Osteocyte (in vitro differentiated cells): ENCODE results near the gene BRF1. TPM values are rescaled to one million over a fixed set of nuclear protein-coding genes. Genes with fewer than 3 reads are reported as not detected.

Experiments used
- DNase-seq: peaks from one replicate; pipeline ENCODE4 v3.0.0; 2021; ENCODE audit warnings: mixed read lengths; ENCODE audit not compliant: unreplicated experiment; ENCODE audit errors: extremely low spot score
- H3K27ac Mint-ChIP-seq: one replicate; pipeline ENCODE4 v1.8.0; 2021; ENCODE audit warnings: mild to moderate bottlenecking, mixed read lengths; ENCODE audit not compliant: unreplicated experiment
- H3K27me3 Mint-ChIP-seq: one replicate; pipeline ENCODE4 v1.8.0; 2021; ENCODE audit warnings: mixed read lengths; ENCODE audit not compliant: unreplicated experiment
- H3K36me3 Mint-ChIP-seq: one replicate; pipeline ENCODE4 v1.8.0; 2021; ENCODE audit warnings: mixed read lengths; ENCODE audit not compliant: unreplicated experiment
- H3K4me1 Mint-ChIP-seq: one replicate; pipeline ENCODE4 v1.8.0; 2021; ENCODE audit warnings: mixed read lengths; ENCODE audit not compliant: unreplicated experiment
- H3K4me3 Mint-ChIP-seq: one replicate; pipeline ENCODE4 v1.8.0; 2021; ENCODE audit warnings: mild to moderate bottlenecking, moderate library complexity, mixed read lengths; ENCODE audit not compliant: unreplicated experiment
- H3K9me3 Mint-ChIP-seq: one replicate; pipeline ENCODE4 v1.8.0; 2021; ENCODE audit warnings: mixed read lengths; ENCODE audit not compliant: unreplicated experiment
- total RNA-seq: library from RNA; stranded (reverse); gene quantifications from 2 replicates; pipeline ENCODE4 v1.2.1, GENCODE V29; 2021
- TF ChIP-seq, protein P1 (sequence below): fragments of 200-600 bp; sonication (generic); IDR thresholded peaks from 2 replicates; pipeline ENCODE4 v1.5.0; 2021; ENCODE audit warnings: antibody characterized with exemption, mild to moderate bottlenecking, moderate library complexity

BRF1 gene
- total RNA-seq, 1 donor from 2014 or later: 43.5 TPM

DNA sequence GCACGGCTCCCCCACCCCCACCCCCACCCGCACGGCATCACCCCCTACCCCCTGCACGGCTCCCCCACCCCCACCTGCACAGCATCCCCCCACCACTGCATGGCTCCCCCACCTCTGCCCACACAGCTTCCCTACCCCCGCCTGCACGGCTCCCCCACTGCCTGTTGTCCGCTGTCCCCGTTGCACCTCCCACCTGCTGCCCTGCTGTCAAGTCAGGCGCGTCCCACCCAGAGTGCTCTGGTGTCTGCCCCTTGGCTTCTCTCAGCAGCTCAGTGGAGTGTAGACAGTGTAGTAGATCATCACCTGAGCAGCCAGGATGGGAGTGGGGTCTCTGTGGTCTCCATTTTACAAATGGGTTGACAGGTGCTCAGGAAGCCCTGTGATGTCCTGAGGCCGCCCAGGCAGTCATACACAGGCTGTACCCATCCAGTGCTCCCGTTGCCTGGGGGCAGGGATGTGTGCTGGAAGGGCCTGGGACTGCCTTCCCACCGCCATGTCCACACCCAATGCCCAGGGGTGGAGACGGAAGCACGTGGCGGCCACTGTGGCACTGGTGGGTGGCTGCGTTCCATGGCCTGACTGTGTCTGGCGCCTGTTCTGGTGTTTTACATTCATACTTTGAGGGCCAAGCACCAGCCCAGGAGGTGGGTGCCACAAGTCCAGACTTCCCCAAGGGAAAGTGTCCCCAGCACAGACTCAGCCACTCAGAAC lies 46.2 kb upstream of the BRF1 start:
- Mint-ChIP-seq H3K36me3 (peaks cover 6% of the 10 kb centered on the region), H3K27me3 (no peaks in the 10 kb centered on the region)

GRCh38 chr14:105346200-105346533 lies 45.4 kb upstream of the BRF1 start:
- H3K27ac Mint-ChIP-seq: no peak overlapping the region
- TF ChIP-seq, protein P1, sequence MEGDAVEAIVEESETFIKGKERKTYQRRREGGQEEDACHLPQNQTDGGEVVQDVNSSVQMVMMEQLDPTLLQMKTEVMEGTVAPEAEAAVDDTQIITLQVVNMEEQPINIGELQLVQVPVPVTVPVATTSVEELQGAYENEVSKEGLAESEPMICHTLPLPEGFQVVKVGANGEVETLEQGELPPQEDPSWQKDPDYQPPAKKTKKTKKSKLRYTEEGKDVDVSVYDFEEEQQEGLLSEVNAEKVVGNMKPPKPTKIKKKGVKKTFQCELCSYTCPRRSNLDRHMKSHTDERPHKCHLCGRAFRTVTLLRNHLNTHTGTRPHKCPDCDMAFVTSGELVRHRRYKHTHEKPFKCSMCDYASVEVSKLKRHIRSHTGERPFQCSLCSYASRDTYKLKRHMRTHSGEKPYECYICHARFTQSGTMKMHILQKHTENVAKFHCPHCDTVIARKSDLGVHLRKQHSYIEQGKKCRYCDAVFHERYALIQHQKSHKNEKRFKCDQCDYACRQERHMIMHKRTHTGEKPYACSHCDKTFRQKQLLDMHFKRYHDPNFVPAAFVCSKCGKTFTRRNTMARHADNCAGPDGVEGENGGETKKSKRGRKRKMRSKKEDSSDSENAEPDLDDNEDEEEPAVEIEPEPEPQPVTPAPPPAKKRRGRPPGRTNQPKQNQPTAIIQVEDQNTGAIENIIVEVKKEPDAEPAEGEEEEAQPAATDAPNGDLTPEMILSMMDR: no peak
- peaks cover 13% of the 10 kb centered on the region for H3K4me1 Mint-ChIP-seq
- no peak overlapping the region for H3K4me3 Mint-ChIP-seq
- H3K9me3 Mint-ChIP-seq: no peaks in the 10 kb centered on the region
- H3K36me3 Mint-ChIP-seq: peaks cover 6% of the 10 kb centered on the region
- no peak for DNase-seq
- no peaks in the 10 kb centered on the region for H3K27me3 Mint-ChIP-seq

More for the DNA sequence above, 46.2 kb upstream of the BRF1 start:
- Mint-ChIP-seq H3K4me3 (no peak overlapping the region), H3K4me1 (peaks cover 12% of the 10 kb centered on the region), H3K27ac (no peak overlapping the region), H3K9me3 (no peaks in the 10 kb centered on the region)
- TF ChIP-seq, protein P1: no peak
- no peak for DNase-seq

DNA sequence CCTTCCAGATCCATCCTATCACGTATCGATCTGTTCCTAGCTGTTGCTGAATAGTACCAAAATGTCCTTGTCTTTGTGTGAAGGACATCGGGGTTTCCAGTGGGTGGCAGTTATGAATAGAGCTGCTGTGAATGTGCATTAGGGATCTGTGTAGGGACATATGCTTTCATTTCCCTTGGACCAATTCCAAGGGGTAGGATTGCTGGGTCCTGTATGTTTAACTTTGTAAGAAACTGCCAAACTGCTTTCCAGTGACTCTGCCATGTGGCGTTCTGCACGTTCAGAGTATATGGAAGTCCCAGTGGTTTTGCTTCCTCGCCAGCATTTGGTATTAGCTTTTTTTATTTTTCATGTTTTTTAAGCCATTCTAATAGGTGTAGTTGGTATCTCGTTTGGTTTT lies 42.4 kb upstream of the BRF1 start:
- no peaks in the 10 kb centered on the region for H3K27me3 Mint-ChIP-seq
- no peak overlapping the region for H3K27ac Mint-ChIP-seq
- DNase-seq: no peak
- peaks cover 4% of the 10 kb centered on the region for H3K36me3 Mint-ChIP-seq
- no peak overlapping the region for H3K4me3 Mint-ChIP-seq
- no peaks in the 10 kb centered on the region for H3K9me3 Mint-ChIP-seq
- TF ChIP-seq, protein P1: no peak
- peaks cover 13% of the 10 kb centered on the region for H3K4me1 Mint-ChIP-seq

- Mint-ChIP-seq H3K4me1 (peaks cover 9% of the 10 kb centered on the region), H3K27ac (no peak overlapping the region), H3K27me3 (no peaks in the 10 kb centered on the region), H3K4me3 (no peak overlapping the region), H3K36me3 (peaks cover 4% of the 10 kb centered on the region), H3K9me3 (no peaks in the 10 kb centered on the region)
- TF ChIP-seq, protein P1: no peak
- no peak for DNase-seq
Measured at GRCh38 chr14:105340821-105341733, 40.3 kb upstream of the BRF1 start.
